Mucosa of descending colon (tissue), 3 donors: ENCODE results near the gene SORCS1. TPM values are rescaled to one million over a fixed set of nuclear protein-coding genes. Genes with fewer than 3 reads are reported as not detected.

ENCODE experiments used
- ATAC-seq: fragments of 200-7000 bp; cut with Tn5 transposase; one replicate; pipeline ENCODE4 v1.9.1; 2020; ENCODE audit warnings: mild to moderate bottlenecking, moderate library complexity
- DNase-seq, 3 donors: peaks; one replicate each; pipeline ENCODE4 v3.0.0-alpha.2; 2020
- H3K36me3 ChIP-seq: fragments of 200-600 bp; one replicate; pipeline ENCODE4 v1.8.0; 2021; ENCODE audit warnings: low read depth, mild to moderate bottlenecking
- H3K4me1 ChIP-seq: fragments of 200-600 bp; one replicate; pipeline ENCODE4 v1.8.0; 2021; ENCODE audit warnings: low read depth, mild to moderate bottlenecking
- H3K4me3 ChIP-seq: fragments of 200-600 bp; one replicate; pipeline ENCODE4 v1.8.0; 2021; ENCODE audit warnings: mild to moderate bottlenecking
- H3K9me3 ChIP-seq: fragments of 200-600 bp; one replicate; pipeline ENCODE4 v1.8.0; 2021; ENCODE audit warnings: mild to moderate bottlenecking
- intact Hi-C, 2 donors: fragments of 100-400 bp; cut with DNase I in 1 of 2; cut with micrococcal nuclease in 1 of 2; formaldehyde crosslinking; loops; one replicate each; pipeline versions ENCODE4 v1.11.0 to v1.11.1; 2022; cut with DNase I, micrococcal nuclease
- total RNA-seq, 3 donors: library from RNA; stranded (reverse); fragmentation: NEBNext Ultra II Directional in 2 of 3; extraction: Animal tissue kit (Norgen Biotek cat#: 25700) in 2 of 3; gene quantifications; one replicate each; pipeline versions ENCODE4 v1.2.1 to v1.2.4, GENCODE V29; 2021 to 2023
- TF ChIP-seq, protein P1 (sequence below): fragments of 200-600 bp; IDR thresholded peaks from one replicate; pipeline ENCODE4 v1.8.0; 2022; ENCODE audit warnings: antibody characterized with exemption, mild to moderate bottlenecking
- donor health status: DM: no; HTN: no; CAD: no; lungs with moderate emphysema.
- donor health status: DM: no; HTN: no; CAD: no.
- donor health status: DM: no; HTN: yes; CAD: no.

SORCS1 gene
- total RNA-seq, 3 donors from 2014 or later, result 0.80 to 13.2 (median 0.93) TPM

GRCh38 chr10:106679314-106679713 is 485.2 kb downstream of the SORCS1 start:
- Histone ChIP-seq H3K4me1 (no peaks in the 10 kb centered on the region), H3K36me3 (no peaks in the 10 kb centered on the region), H3K9me3 (peaks cover 3% of the 10 kb centered on the region), H3K4me3 (no peak overlapping the region)
- ATAC-seq (no peak), DNase-seq (no peak)
- TF ChIP-seq, protein P1, sequence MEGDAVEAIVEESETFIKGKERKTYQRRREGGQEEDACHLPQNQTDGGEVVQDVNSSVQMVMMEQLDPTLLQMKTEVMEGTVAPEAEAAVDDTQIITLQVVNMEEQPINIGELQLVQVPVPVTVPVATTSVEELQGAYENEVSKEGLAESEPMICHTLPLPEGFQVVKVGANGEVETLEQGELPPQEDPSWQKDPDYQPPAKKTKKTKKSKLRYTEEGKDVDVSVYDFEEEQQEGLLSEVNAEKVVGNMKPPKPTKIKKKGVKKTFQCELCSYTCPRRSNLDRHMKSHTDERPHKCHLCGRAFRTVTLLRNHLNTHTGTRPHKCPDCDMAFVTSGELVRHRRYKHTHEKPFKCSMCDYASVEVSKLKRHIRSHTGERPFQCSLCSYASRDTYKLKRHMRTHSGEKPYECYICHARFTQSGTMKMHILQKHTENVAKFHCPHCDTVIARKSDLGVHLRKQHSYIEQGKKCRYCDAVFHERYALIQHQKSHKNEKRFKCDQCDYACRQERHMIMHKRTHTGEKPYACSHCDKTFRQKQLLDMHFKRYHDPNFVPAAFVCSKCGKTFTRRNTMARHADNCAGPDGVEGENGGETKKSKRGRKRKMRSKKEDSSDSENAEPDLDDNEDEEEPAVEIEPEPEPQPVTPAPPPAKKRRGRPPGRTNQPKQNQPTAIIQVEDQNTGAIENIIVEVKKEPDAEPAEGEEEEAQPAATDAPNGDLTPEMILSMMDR, result no peak
- intact Hi-C loops, result no loop called here

DNA sequence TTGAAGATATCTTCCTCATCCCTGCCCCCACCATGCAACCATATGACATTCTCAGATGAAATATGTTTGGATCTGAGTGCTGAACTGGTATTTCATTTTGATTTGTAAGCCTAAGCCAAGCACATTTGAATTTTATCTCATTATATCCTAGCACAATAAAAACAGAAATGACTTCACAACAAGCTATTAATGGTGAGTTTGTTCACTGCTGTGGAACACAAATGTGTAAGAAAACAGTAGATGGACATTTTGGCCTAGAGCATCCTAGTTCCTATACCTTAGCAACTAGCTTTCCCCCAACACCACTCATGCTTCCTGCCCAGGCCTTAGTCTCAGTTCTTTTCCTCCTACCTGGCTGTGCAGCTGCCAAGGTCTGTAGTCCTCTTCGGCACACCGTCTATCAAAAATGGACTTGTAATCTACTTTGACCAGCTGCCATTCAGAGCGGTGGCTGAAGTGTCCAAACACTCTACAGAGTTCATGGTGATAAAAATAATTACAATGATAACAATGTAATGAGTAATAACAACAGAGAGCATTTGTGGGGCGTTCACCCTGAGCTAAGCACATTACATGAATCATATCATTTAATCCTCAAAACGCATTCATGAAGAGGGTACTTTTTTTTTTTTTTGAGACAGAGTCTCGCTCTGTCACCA is 491.9 kb downstream of the SORCS1 start:
- no peak for DNase-seq
- no peak for ATAC-seq
- intact Hi-C loops, result no loop called here

GRCh38 chr10:106661767-106662140 is 502.8 kb downstream of the SORCS1 start:
- no peaks in the 10 kb centered on the region for H3K9me3 ChIP-seq
- intact Hi-C loops, result loop anchor here in 1 of 2 donors (2.0 kb wide), 1 partner anchor 27 kb away; no protein-coding TSS in a partner anchor
- H3K4me1 ChIP-seq, result no peaks in the 10 kb centered on the region

More for the DNA sequence above, 491.9 kb downstream of the SORCS1 start:
- Histone ChIP-seq H3K9me3 (peaks cover 3% of the 10 kb centered on the region), H3K4me1 (no peaks in the 10 kb centered on the region), H3K4me3 (no peak overlapping the region), H3K36me3 (no peaks in the 10 kb centered on the region)
- TF ChIP-seq, protein P1, result no peak

GRCh38 chr10:106661133-106661766 is 503.3 kb downstream of the SORCS1 start:
- ATAC-seq (no peak), DNase-seq (no peak)
- no peaks in the 10 kb centered on the region for H3K36me3 ChIP-seq
- H3K4me1 ChIP-seq, result no peaks in the 10 kb centered on the region
- no peaks in the 10 kb centered on the region for H3K9me3 ChIP-seq
- intact Hi-C loops, result loop anchor here in 1 of 2 donors (2.0 kb wide), 1 partner anchor 28 kb away; no protein-coding TSS in a partner anchor
- TF ChIP-seq, protein P1, result no peak
- H3K4me3 ChIP-seq, result no peak overlapping the region

More at GRCh38 chr10:106661767-106662140, 502.8 kb downstream of the SORCS1 start:
- ATAC-seq (no peak), DNase-seq (no peak)
- no peaks in the 10 kb centered on the region for H3K36me3 ChIP-seq
- TF ChIP-seq, protein P1, result no peak
- no peak overlapping the region for H3K4me3 ChIP-seq

- no peaks in the 10 kb centered on the region for H3K9me3 ChIP-seq
Observed at GRCh38 chr10:106660550-106660949, 504.0 kb downstream of the SORCS1 start.

More at GRCh38 chr10:106660550-106660949, 504.0 kb downstream of the SORCS1 start:
- intact Hi-C loops, result loop anchor here in 1 of 2 donors (2.0 kb wide), 1 partner anchor 28 kb away; no protein-coding TSS in a partner anchor
- Histone ChIP-seq H3K4me3 (no peak overlapping the region), H3K4me1 (no peaks in the 10 kb centered on the region), H3K36me3 (no peaks in the 10 kb centered on the region)
- DNase-seq, result no peak
- TF ChIP-seq, protein P1, result no peak
- no peak for ATAC-seq
